Calu3 (cell line): ENCODE measurements around the gene CECR2. TPM values are rescaled to one million over a fixed set of nuclear protein-coding genes. Genes with fewer than 3 reads are reported as not detected.

ENCODE experiments used
- BruUV-seq: library from RNA; stranded (reverse); fragments of 400-500 nt; replicated peaks from 2 replicates; lab custom pipeline; 2021; lab: Mats Ljungman, UMichigan
- CTCF ChIA-PET: fragments of 300-600 bp; sonication (Branson Sonifier 250); formaldehyde crosslinking; loops from one replicate; lab custom pipeline; 2022; ENCODE audit warnings: antibody characterized with exemption; lab: Charles Lee
- DNase-seq: peaks from one replicate; pipeline ENCODE4 v3.0.0; 2022
- H3K27ac Mint-ChIP-seq: one replicate; pipeline ENCODE4 v1.8.0; 2022; ENCODE audit warnings: mixed read lengths; ENCODE audit not compliant: unreplicated experiment
- H3K27me3 Mint-ChIP-seq: one replicate; pipeline ENCODE4 v1.8.0; 2022; ENCODE audit warnings: mixed read lengths; ENCODE audit not compliant: unreplicated experiment
- H3K36me3 Mint-ChIP-seq: one replicate; pipeline ENCODE4 v1.8.0; 2022; ENCODE audit warnings: mild to moderate bottlenecking, moderate library complexity, mixed read lengths; ENCODE audit not compliant: insufficient read depth, unreplicated experiment
- H3K4me1 Mint-ChIP-seq: one replicate; pipeline ENCODE4 v1.8.0; 2022; ENCODE audit warnings: mild to moderate bottlenecking, low read depth, mixed read lengths; ENCODE audit not compliant: unreplicated experiment
- H3K4me3 Mint-ChIP-seq: one replicate; pipeline ENCODE4 v1.8.0; 2022; ENCODE audit warnings: mild to moderate bottlenecking, low read depth, moderate library complexity, mixed read lengths; ENCODE audit not compliant: unreplicated experiment
- H3K9me3 Mint-ChIP-seq: one replicate; pipeline ENCODE4 v1.8.0; 2022; ENCODE audit warnings: low read depth, mixed read lengths; ENCODE audit not compliant: unreplicated experiment
- intact Hi-C: fragments of 100-400 bp; cut with micrococcal nuclease; formaldehyde crosslinking; loops from one replicate; pipeline ENCODE4 v1.10.0; 2022; ENCODE audit not compliant: unreplicated experiment
- total RNA-seq: library from RNA; stranded (reverse); gene quantifications from 2 replicates; pipeline ENCODE4 v1.2.3, GENCODE V29; 2022
- TF ChIP-seq, protein P1 (sequence below): fragments of 200-600 bp; IDR thresholded peaks from one replicate; pipeline ENCODE4 v1.8.0; 2022; ENCODE audit warnings: antibody characterized with exemption; ENCODE audit not compliant: unreplicated experiment

Gene CECR2
- total RNA-seq, 1 experiment from 2014 or later = 0.09 TPM

DNA sequence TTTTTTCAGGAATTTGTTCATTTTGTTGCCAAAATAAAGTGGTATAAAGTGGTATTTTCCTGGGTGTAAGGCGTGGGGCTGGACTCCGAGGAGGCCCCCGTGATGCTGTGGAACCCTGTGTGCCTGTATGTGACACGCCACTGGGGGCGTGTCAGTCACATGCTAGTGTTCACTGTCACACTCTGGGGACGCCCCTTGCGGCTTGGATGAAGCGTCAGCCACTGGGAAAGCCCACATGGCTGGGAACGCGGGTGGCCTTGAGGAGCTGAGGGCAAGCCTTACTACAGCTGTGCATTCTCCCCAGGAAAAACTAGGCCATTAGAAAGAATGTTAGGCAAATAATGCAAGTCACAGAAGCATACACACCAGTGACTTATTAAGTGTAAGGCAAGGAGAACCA lies 117.1 kb downstream of the CECR2 start:
- Mint-ChIP-seq H3K27ac (no peak overlapping the region), H3K4me1 (no peaks in the 10 kb centered on the region), H3K9me3 (no peaks in the 10 kb centered on the region), H3K4me3 (no peak overlapping the region), H3K36me3 (no peaks in the 10 kb centered on the region), H3K27me3 (peaks cover 23% of the 10 kb centered on the region)
- TF ChIP-seq, protein P1, sequence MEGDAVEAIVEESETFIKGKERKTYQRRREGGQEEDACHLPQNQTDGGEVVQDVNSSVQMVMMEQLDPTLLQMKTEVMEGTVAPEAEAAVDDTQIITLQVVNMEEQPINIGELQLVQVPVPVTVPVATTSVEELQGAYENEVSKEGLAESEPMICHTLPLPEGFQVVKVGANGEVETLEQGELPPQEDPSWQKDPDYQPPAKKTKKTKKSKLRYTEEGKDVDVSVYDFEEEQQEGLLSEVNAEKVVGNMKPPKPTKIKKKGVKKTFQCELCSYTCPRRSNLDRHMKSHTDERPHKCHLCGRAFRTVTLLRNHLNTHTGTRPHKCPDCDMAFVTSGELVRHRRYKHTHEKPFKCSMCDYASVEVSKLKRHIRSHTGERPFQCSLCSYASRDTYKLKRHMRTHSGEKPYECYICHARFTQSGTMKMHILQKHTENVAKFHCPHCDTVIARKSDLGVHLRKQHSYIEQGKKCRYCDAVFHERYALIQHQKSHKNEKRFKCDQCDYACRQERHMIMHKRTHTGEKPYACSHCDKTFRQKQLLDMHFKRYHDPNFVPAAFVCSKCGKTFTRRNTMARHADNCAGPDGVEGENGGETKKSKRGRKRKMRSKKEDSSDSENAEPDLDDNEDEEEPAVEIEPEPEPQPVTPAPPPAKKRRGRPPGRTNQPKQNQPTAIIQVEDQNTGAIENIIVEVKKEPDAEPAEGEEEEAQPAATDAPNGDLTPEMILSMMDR = no peak
- CTCF ChIA-PET = no interaction called here
- no TSS peak for BruUV-seq
- intact Hi-C loops = no loop called here
- no peak for DNase-seq

DNA sequence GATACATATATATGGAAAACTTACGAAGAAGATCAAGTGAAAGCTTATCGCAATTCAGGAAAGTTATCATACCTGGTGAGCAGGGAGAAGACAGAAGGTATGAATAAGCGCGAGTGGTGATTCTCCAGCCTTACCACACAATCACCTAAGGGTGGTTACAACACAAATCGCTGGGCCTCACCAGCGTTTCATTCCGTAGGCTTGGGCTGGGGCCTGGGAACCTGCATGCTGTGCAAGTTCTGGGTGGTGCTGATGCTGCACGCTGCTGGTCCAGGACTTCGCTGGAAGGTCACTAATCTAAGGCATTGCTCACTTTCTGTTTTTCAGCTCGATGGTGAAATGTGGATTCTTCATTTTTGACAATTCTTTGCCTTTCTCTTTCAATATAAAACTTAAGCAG lies 117.5 kb downstream of the CECR2 start:
- CTCF ChIA-PET = no interaction called here
- no peaks in the 10 kb centered on the region for H3K4me1 Mint-ChIP-seq
- H3K27ac Mint-ChIP-seq = no peak overlapping the region
- TF ChIP-seq, protein P1 = no peak
- peaks cover 25% of the 10 kb centered on the region for H3K27me3 Mint-ChIP-seq
- no TSS peak for BruUV-seq
- no peak overlapping the region for H3K4me3 Mint-ChIP-seq
- no peaks in the 10 kb centered on the region for H3K9me3 Mint-ChIP-seq
- intact Hi-C loops = no loop called here
- no peak for DNase-seq
- H3K36me3 Mint-ChIP-seq = no peaks in the 10 kb centered on the region

DNA sequence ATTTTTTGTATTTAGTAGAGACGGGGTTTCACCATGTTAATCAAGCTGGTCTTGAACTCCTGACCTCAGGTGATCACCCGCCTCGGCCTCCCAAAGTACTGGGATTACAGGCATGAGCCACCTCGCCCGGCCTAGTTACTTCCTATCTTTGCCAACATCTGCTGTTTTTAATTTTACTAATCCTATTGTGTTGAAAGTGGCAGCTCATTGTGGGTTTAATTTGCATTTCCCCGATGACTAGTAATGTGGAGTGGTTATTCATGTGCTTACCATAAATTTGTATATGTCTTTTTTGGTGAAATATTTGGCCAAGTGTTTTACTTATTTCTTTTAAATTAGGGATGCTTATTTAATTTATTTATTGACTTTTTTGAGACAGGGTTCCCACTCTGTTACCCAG lies 119.8 kb downstream of the CECR2 start:
- H3K36me3 Mint-ChIP-seq = no peaks in the 10 kb centered on the region
- intact Hi-C loops = no loop called here
- no peak for DNase-seq
- TF ChIP-seq, protein P1 = no peak
- peaks cover 36% of the 10 kb centered on the region for H3K27me3 Mint-ChIP-seq
- no peaks in the 10 kb centered on the region for H3K9me3 Mint-ChIP-seq
- CTCF ChIA-PET = interaction anchor here (0.6 to 1.3 kb wide), 2 partner anchors 12 to 161 kb away, joined by 5 to 6 read pairs; no protein-coding TSS in a partner anchor
- no TSS peak for BruUV-seq
- H3K4me1 Mint-ChIP-seq = no peaks in the 10 kb centered on the region
- no peak overlapping the region for H3K4me3 Mint-ChIP-seq
- H3K27ac Mint-ChIP-seq = no peak overlapping the region

DNA sequence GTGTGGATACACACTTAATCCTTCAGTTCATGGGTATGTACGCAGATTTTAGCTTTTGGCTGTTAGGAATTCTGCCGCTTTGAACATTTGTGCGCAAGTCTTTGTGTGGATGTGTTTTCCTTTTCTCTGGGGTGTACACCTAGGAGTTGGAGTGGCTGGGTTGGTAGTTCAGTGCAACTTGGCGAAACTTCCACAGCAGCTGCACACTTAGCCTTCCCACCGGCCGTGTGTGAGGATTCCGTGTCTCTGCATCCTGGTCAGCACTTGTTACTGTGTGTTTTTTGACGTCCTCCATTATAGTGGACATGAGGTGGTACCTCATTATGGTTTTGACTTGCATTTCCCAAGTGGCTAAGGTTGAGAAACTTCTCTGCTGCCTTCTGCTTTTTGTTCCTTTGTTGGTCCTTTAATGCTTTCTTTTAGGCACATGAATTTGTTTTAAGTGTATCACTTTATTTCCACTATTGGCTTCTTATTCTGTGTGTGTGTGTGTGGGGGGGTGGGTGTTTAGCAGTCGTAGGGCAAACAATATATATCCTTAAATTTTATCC lies 121.9 kb downstream of the CECR2 start:
- intact Hi-C loops = no loop called here
- no TSS peak for BruUV-seq
- CTCF ChIA-PET = no interaction called here

More for the DNA sequence above, 121.9 kb downstream of the CECR2 start:
- Mint-ChIP-seq H3K36me3 (no peaks in the 10 kb centered on the region), H3K4me1 (no peaks in the 10 kb centered on the region), H3K4me3 (no peak overlapping the region), H3K27me3 (peaks cover 36% of the 10 kb centered on the region), H3K27ac (no peak overlapping the region), H3K9me3 (no peaks in the 10 kb centered on the region)
- DNase-seq = no peak
- TF ChIP-seq, protein P1 = no peak
